HEK293T (cell line): ENCODE measurements around the gene BMP5.

ENCODE experiments used
- L3MBTL2 ChIP-seq: fragments of 450-650 bp; conservative IDR thresholded peaks from 2 replicates; pipeline ENCODE4 v1.6.1; 2016; ENCODE audit warnings: mild to moderate bottlenecking
- LEF1 ChIP-seq: fragments of 450-650 bp; IDR thresholded peaks from 2 replicates; pipeline ENCODE4 v1.6.1; 2017; ENCODE audit warnings: mild to moderate bottlenecking, borderline replicate concordance
- SUZ12 ChIP-seq: fragments of 450-650 bp; IDR thresholded peaks from 2 replicates; pipeline ENCODE4 v1.6.1; 2016; ENCODE audit warnings: mild to moderate bottlenecking

GRCh38 chr6:55802259-55802658, 73.1 kb downstream of the BMP5 start:
- no peak for TF ChIP-seq LEF1
- no peak for TF ChIP-seq SUZ12
- no peak for TF ChIP-seq L3MBTL2
